GM10248 (cell line): ENCODE measurements around the gene MAGEB6B.
"Not testable (repeated sequence)": the region's sequence is repeated elsewhere in the genome, so short reads cannot be mapped to it uniquely, and the experiment has no call there.

ENCODE experiments used
- CTCF ChIA-PET: fragments of 300-600 bp; sonication (Branson Sonifier 250); formaldehyde crosslinking; extraction: SDS; loops from one replicate; lab custom pipeline; 2021; ENCODE audit warnings: antibody characterized with exemption; lab: Yijun Ruan, JAX
- POLR2A ChIA-PET: fragments of 350-650 bp; sonication (Branson Sonifier 250); formaldehyde crosslinking; extraction: SDS; loops from one replicate; lab custom pipeline; 2020; ENCODE audit warnings: antibody characterized with exemption; lab: Yijun Ruan, JAX
- DNase-seq: peaks from one replicate; pipeline ENCODE4 v3.0.0; 2012; ENCODE audit errors: extremely low spot score
- TF ChIP-seq, protein P1 (sequence below): IDR thresholded peaks from 2 replicates; pipeline ENCODE4 v1.5.1; 2012; ENCODE audit warnings: mild to moderate bottlenecking, low read depth; ENCODE audit errors: extremely low read depth, missing control alignments, control extremely low read depth

The MAGEB6B gene, protein sequence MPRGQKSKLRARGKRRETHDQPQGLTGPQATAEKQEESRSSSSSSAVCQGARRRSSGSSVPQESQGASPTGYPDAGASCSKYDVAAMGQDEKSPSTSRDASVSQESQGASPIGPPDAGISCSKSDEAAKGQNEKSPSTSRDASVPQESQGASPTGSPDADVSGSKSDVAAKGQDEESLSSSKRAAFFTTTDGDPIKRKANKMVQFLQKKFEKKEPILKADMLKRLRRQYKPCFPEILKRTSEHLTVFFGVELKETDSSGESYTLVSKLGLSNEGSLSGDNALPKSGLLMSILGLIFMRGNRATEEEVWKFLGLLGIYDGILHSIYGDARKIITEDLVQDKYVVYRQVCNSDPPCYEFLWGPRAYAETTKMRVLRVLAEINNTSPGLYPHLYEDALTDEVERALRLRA

DNA sequence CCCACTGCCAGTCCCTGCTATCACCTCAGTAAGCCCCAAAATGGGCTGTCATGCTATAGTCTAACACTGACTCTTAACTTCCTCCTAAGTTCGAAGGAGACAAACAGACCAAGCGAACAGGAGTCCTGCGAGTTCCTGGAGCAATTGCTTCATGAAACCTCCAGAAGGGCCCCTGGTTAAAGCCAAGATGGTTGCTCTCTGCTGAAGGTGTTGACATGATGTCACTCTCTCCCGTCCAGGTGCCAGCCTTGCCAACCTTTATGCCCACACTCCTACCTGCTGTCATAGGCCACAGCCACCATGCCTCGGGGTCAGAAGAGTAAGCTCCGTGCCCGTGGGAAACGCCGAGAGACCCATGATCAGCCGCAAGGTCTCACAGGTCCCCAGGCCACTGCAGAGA, at the start of gene MAGEB6B:
MAGEB6B (plus strand) TSS at position 301 of the 400 bp plus-strand sequence; CDS start at position 301, 0 bp downstream.
- CTCF ChIA-PET, result no interaction called here
- TF ChIP-seq, protein P1, sequence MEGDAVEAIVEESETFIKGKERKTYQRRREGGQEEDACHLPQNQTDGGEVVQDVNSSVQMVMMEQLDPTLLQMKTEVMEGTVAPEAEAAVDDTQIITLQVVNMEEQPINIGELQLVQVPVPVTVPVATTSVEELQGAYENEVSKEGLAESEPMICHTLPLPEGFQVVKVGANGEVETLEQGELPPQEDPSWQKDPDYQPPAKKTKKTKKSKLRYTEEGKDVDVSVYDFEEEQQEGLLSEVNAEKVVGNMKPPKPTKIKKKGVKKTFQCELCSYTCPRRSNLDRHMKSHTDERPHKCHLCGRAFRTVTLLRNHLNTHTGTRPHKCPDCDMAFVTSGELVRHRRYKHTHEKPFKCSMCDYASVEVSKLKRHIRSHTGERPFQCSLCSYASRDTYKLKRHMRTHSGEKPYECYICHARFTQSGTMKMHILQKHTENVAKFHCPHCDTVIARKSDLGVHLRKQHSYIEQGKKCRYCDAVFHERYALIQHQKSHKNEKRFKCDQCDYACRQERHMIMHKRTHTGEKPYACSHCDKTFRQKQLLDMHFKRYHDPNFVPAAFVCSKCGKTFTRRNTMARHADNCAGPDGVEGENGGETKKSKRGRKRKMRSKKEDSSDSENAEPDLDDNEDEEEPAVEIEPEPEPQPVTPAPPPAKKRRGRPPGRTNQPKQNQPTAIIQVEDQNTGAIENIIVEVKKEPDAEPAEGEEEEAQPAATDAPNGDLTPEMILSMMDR, result no peak
- POLR2A ChIA-PET, result no interaction called here
- DNase-seq, result no peak

DNA sequence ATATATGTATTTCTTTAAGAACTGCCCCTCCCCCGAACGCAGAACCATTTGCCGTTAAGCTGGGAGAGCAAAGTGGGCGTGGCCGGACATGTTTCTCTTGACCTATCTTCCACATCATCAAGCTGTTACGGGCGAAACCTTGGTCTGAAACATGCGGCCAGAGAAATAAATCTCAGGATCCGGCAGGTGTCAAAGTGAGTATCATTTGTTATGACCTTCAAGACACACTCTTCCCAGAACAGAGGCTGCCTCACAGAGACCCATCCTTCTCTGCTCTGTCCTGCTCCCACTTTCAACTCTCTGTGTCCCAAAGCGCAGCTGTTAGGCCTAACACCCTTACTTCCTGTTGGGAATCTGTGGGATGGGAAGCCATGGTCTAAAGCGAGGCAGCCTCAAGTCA, 22.1 kb upstream of the MAGEB6B start, which contains the start of gene MAGEB18:
MAGEB18 (plus strand) TSS at position 70 of the 400 bp plus-strand sequence. CDS start 643 bp downstream, outside the sequence.
- no peak for DNase-seq
- POLR2A ChIA-PET, result no interaction called here
- CTCF ChIA-PET, result no interaction called here
- TF ChIP-seq, protein P1, result no peak

DNA sequence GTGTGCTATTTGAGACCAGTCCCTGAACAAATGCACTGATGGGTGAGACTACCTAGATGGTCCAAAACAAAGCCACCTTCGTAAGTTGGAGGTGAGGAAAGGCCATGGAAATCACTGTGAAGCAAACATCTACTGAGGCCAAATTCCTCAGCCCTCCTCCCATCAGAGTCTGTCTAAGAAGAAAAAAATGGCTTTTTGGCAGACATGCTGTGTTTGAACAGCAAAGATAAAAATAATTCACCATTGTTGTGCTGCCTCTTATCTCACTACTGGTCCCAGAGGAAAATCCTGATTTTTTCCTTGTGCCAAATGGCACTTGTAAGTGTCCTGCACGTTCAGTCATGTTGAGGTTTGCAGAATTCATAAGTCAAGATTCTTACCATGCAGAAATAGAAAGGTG, 14.4 kb upstream of the MAGEB6B start:
- POLR2A ChIA-PET, result no interaction called here
- CTCF ChIA-PET, result no interaction called here
- TF ChIP-seq, protein P1, result no peak
- no peak for DNase-seq

DNA sequence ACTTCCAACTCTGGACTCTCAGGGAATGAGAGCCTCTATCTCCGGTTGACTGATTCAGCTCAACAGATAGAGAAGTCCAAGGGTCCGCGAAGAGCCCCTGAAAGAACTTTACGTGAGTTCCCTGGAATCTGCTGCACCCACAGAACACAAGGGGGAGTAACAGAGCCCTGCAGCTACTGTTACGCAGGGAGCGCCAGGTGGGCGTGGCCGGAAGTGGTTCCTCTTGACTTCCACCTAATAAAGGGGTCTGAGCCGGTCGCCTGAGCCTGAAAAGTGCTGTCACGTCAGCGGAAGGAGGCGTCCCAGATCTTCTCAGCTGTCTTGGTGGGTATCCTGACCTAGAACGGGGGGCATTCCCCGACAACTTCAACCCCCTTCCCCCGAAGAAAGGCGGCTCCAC, 31.8 kb downstream of the MAGEB6B start, which contains the start of gene MAGEB6:
MAGEB6 (plus strand) TSS at position 237 of the 400 bp plus-strand sequence. CDS start 1,407 bp downstream, outside the sequence.
- TF ChIP-seq, protein P1, result no peak
- ChIA-PET CTCF (no interaction called here), POLR2A (no interaction called here)
- DNase-seq, result no peak

DNA sequence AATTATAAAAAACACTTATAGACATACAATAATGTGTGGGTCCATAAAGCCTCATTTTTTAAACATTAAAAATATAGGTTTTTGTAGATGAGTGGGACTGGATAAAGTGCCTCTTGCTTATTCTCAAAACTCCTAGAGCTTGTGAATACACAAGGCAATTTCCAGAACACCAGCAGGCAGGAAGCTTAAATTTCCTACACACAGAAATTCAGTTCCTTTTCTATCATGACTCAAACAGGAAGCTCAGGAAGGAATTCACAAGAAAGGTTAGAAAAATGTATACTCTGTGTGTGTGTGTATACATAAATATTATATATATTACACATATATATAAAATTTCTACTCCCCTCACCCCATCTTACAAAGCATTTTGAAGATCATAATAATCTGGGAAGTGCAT, 43.2 kb downstream of the MAGEB6B start:
- TF ChIP-seq, protein P1, result no peak
- DNase-seq, result no peak
- ChIA-PET CTCF (no interaction called here), POLR2A (no interaction called here)

DNA sequence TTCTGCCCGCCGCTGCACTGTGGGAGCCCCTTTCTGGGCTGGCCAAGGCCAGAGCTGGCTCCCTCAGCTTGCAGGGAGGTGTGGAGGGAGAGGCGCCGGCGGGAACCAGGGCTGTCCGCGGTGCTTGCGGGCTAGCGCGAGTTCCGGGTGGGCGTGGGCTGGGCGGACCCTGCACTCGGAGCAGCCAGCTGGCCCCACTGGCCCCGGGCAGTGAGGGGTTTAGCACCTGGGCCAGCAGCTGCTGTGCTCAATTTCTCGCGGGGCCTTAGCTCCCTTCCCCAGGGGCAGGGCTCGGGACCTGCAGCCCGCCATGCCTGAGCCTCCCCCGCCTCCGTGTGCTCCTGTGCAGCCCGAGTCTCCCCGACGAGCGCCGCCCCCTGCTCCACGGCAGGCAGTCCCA, 44.3 kb downstream of the MAGEB6B start:
- DNase-seq, CTCF ChIA-PET, POLR2A ChIA-PET: not testable (repeated sequence)

DNA sequence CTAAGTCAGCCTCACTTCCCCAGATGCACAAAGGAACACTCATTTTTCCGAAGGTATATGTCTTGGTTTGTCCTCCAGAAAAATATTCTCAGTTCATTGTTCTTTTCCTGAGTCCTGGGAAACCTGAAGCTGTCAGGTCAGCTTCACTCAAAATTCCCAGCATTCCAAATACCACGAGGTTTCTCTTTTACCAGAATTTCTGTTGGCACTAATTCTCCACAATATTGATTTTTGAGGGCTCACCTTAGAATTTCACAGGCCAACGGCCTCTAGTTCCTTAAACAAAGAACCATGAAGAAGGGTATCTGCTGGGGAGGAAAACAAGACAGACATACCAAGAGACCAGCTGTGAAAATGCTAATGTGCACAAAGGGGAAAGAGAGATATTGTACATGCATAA, 47.6 kb downstream of the MAGEB6B start:
- TF ChIP-seq, protein P1, result no peak
- POLR2A ChIA-PET, result no interaction called here
- CTCF ChIA-PET, result no interaction called here
- no peak for DNase-seq
